HG02623 (cell line): Measurements from ENCODE around the gene KCTD6.

ENCODE experiments used
- ATAC-seq: cut with Tn5 transposase; IDR thresholded peaks from one replicate; pipeline ENCODE4 v1.9.1; 2021; ENCODE audit warnings: moderate library complexity; ENCODE audit not compliant: unreplicated experiment

KCTD6 gene

GRCh38 chr3:58551636-58552180, 59.8 kb downstream of the KCTD6 start:
- ATAC-seq, result no peak
